GM21529 (cell line): ENCODE data around the gene MAD2L2.

ENCODE experiments used
- ATAC-seq: cut with Tn5 transposase; IDR thresholded peaks from one replicate; pipeline ENCODE4 v1.9.1; 2021; ENCODE audit not compliant: unreplicated experiment

The MAD2L2 gene

DNA sequence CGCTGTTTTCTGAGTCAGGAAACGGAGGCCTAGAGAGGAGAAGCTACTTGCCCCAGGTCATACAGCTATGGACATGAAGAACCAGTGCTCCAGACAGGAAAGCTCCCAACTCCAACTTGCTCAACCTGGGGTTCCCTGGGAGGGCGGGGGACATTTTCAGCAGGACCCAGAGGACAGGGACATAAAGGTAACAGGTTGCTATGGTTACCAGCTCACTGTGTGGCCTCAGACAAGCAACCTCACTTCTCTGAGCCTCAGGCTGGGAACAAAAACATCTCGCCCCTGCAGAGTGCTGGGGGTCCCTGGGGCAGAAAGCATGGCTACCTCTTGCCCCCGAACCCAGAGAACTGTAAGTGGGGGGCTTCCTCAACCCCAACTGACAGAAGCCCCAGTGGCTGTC lies 42.8 kb downstream of the MAD2L2 start:
- no peak for ATAC-seq

DNA sequence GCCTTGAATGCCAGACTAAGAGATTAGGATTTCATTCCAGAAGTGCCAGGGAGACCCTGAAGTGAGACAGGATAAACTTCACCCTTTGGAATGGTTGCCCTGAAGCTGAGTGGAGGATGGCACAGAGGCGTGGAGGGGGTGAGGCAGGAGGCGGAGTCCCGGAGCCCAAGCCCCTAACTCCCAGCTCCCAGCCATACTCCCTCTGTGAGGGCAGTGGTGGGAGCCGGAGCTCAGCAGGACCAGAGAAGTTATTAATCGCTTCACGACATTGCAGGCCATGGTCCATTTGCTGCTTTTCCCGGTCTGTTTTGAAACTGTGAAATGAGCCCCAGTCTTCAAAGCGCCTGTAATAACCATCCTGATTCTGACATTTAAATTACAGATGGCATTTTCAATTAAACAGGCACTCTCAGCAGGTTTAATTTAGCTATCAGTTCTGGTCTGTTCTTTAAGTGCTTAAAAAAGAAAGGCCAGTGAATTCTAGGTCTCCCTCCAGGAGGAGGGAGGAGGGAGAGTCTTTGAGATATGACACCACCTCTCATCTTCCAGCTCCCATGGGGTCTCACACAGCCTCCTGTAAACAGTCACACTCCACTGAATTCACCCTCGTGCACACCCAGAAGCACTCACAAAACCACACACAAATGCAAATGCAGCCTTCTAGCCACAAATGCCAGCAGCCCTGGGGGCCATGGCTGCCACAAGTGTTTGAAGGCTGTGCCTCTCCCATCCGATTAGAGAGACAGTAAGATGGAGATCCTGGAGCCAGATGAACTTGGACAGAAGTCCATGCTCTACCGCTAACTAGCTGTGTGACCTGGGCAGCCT lies 46.4 kb downstream of the MAD2L2 start:
- no peak for ATAC-seq

DNA sequence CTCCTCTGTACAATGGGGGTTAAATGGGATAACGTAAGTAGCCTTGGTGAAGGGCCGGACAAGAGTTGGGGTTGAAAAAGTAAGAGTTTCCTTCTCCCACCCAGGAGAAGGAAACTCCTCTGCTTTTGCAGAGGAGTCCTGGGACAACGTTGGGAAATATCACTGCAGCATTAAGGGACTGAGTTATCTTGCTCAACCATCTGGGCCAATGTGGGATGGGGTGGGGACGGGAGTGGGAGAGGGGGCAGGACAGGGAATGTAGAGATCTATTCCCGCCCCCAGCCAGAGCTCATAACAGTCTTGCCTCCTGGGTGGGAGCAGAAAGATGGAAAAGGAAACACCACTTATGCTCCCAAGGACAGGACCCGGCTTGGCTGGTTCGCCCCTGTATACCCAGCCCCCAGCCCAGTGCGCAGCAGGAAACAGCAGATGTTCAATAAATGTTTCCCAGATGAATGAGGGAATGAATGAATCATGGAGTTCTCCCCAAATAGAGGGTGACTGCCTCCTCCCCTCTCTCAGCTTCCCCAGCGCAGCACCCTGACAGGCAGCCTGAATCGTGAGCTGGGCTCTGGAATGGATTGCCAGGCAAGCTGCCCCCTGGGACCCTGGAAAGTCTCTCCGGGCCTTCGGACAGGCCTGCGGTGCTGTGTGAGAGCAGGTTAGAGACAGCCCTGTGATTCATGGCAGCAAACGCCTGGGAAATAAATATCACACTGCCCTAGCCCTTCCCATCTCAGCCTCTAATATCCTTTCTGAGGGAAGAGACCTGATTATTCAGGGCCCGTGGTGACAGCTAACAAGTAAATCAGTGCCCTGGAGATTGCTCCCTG lies 51.5 kb downstream of the MAD2L2 start:
- ATAC-seq: no peak

DNA sequence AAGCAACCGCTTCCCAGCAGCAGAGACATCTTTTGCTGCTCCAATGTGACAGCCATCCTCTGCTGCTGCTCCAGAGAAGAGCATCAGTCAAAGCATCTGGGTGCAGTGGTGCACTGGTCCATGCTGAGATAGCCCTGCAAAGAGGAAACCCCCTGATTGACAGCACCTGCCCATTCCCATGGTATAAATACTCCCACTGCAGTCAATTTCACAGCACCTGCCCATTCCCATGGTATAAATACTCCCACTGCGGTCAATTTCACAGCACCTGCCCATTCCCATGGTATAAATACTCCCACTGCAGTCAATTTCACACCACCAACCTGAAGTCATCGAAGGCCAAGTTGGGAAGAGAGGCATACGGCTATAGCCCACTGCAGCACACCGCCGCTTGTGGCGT lies 52.2 kb downstream of the MAD2L2 start:
- ATAC-seq: no peak

DNA sequence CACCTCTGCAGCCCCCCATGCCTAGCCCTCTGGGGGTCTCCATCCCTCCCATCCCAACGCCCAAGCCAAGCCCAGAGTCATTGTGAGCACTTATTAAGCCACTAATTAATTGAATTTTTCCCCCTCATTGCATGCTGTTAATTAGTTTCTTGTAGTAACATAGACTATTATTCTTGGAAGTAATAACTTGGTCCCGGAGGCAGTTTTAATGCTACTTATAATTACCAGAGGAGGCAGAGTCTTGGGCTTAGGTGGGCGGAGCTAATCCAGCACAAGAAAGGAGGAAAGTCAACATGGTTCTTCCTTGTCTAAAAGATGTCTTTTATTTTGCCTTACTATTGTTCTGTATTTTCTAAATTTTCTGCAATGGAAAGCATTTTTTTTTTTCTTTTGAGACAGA lies 54.4 kb downstream of the MAD2L2 start:
- no peak for ATAC-seq
